Activated CD4-positive, alpha-beta T cell treated with anti-CD3 and anti-CD28 coated beads, Interleukin-2, amount 50 U/mL, for 24 hours (primary cell): ENCODE data around the gene CSRNP2.

ENCODE experiments used
- DNase-seq, 2 donors: peaks; one replicate each; pipeline ENCODE4 v3.0.0-alpha.2; 2020; ENCODE audit warnings: low read depth in 1 of 2, low spot score in 1 of 2

The CSRNP2 gene, protein sequence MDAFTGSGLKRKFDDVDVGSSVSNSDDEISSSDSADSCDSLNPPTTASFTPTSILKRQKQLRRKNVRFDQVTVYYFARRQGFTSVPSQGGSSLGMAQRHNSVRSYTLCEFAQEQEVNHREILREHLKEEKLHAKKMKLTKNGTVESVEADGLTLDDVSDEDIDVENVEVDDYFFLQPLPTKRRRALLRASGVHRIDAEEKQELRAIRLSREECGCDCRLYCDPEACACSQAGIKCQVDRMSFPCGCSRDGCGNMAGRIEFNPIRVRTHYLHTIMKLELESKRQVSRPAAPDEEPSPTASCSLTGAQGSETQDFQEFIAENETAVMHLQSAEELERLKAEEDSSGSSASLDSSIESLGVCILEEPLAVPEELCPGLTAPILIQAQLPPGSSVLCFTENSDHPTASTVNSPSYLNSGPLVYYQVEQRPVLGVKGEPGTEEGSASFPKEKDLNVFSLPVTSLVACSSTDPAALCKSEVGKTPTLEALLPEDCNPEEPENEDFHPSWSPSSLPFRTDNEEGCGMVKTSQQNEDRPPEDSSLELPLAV

DNA sequence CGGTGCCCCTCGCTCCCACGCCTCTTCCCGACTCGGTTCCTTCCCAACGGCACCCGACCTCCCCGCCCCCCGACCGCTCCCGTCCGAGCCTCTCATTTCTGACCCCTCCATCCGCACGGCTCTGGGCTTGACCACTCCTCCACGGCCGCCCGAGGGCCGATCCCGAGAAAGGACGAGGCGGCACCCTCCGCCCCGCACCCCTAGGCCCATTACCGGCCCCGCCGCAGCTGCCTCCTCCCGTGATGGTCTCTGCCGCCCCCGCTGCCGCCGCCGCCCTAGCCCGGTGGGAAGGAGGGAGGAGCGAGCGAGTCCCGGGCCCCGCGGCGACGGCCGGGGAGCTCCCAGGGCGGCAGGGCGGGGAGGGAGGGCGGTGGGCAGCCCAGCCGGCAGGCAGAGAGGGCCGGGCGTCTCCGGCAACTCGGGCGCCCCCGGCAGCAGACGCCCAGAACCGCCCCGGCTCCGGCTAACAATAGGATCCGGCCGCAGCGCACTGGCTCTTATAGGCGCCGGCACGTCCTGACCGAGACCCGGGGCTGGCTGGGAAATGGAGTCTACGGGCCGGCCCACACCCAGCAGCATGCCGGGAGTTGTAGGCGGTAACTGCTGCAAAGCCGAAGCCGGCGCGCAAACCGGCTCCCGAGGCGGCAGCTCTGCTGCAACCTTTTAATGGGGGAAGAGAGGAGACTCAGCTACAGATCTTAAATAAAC, at the start of gene CSRNP2:
Gene CSRNP2, minus strand, starts transcription at position 471 of the 708 bp plus-strand sequence. CDS start 7,035 bp downstream, outside the sequence.
- peak; percentile 90 to 93 for DNase-seq

DNA sequence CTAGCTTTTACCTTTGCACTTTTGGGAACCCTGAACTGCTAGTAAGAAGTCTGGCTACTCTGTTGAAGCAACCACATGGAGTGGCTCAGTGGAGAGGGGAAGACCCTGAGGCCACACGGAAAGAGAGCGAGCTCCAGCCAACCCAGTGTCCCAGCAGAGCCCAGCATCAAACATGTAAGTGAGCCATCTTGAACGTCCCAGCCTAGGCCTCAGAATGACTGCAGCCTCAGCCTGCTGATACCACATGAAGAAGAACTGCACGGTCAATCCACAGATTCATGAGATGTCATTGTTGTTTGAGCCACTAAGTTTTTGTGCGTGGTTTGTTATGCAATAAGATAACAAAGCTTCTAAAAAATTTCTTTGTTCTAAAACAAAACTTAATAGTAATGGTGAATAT, 49.3 kb upstream of the CSRNP2 start:
- DNase-seq: no peak

- no peak for DNase-seq
These were observed 48.5 kb upstream of the CSRNP2 start for GRCh38 chr12:51131745-51132521.

- DNase-seq: no peak
These were observed 45.5 kb upstream of the CSRNP2 start for GRCh38 chr12:51128919-51129318.

DNA sequence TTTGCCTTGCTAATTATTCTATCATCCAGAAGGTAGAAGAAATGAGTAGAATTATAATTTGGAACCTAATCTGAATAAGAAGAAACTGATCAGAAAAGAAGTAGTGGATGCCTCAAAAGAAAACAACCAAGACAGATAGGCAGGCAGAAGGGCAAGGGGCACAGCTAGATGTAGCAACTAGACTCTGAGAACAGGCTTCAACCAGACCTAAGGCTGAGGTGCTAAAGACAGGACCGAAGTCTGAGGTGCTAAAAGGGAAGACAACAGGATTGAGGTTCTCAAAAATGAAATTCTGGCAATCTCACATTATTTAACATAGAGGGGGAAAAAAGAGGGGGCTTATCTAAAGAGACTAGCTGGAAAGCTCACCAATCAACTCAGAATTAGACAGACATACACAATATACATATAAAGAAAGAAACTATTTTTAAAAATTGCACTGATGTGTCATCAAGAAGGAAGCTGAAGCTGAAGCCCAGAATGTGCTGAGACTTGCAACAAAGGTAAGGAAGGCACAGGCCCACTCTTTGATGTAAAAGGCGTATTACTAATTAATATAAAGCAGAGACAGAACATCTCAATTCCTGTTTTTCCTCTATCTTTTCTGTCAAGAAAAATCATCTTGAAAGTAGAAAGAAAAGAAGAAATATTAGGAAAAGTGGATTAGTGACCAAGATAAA, 43.8 kb upstream of the CSRNP2 start:
- DNase-seq: no peak

GRCh38 chr12:51126297-51126696, 42.9 kb upstream of the CSRNP2 start:
- DNase-seq: no peak

GRCh38 chr12:51124504-51124903, 41.1 kb upstream of the CSRNP2 start:
- no peak for DNase-seq

DNA sequence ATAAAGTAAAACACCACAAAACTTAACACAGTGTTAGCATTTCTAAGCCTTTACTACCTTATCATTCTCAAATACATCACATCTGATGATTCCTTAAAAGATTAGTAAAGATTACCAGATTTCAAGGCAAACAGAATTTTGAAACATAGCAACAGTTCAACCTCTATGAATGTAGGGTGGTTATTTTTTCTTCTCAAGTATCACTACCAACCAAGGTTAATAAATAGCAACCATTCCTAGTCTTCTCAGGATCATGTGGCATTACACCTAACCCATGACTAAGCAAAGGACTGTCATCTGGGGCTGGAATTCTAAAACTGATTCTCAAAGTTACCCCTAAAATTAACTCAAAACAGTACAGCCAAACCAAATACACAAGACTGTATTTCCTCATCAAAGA, 39.4 kb upstream of the CSRNP2 start:
- no peak for DNase-seq

DNA sequence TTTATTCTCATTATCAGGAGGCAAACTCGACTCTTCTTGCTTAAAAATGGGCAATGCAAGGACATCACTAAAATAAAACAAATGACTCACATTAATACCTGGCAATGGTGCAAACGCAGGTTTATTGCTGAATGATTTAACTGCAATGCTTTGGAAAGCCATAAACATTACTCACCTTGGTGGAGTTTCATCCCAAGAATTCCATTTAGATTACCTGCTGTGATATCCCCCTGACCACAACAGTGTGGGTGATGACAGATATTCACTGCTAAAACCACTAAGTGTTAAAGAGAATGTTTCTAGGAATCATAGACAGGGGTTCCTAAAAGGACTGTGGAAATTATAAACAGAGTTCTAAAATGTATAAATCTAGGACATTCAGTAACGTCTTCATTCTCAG, 35.3 kb upstream of the CSRNP2 start:
- DNase-seq: no peak

DNA sequence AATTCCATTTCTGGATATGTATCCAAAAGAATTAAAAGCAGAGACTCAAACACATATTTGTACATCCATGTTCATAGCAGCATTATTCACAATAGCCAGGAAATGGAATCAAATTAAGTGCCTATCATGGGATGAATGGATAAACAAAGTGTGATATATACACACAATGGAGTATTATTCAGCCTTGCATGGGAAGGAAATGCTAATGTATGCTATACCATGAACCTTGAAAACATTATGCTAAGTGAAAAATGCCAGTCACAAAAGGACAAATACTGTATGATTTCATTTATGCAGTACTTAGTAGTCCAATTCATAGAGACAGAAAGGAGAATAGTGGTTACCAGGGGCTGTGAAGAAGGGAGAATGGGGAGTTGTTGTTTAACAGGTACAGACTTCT, 32.1 kb upstream of the CSRNP2 start:
- DNase-seq: no peak

- no peak for DNase-seq
These were observed 24.7 kb upstream of the CSRNP2 start for GRCh38 chr12:51108136-51108535.

- no peak for DNase-seq
These were observed 20.6 kb upstream of the CSRNP2 start for GRCh38 chr12:51103977-51104376.

DNA sequence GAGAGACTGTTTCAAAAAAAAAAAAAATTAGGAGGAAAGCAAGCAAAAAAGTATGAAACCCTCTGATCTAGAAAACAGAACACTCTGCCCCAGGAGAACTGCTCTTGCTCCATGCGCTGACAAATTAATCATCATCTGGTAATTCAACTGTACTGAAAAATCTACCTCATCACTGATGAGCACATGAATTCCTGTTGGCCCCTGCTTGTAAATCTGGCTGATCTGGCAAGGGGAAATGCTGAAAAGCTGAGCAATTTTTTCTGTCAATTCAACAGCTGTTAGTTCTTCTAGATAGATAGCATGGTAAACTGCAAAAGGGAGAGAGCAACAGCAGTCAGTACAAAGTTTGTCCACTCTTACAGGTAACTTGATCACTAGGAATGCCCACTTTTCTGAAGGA, 15.2 kb upstream of the CSRNP2 start:
- no peak for DNase-seq

DNA sequence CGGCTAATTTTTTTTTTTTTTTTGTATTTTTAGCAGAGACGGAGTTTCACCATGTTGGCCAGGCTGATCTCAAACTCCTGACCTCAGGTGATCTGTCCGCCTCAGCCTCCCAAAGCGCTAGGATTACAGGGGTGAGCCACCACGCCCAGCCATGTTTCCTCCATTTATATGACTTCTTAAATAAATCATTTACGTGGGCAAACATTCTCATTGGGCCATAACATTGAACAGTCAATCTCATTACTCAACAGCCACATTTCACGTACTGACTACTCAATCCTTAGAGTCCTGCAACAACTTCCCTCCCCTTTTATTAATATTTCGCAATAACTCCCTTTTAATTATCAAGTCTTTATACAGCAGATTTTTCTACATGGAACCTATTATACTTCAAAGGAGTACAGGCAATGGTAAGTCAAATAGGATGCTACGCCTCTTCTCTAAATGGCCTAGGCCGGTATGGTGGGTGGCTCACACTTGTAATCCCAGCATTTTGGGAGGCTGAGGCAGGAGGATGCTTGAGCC, 7.4 kb upstream of the CSRNP2 start:
- no peak for DNase-seq

- DNase-seq: no peak
These were observed 4.4 kb upstream of the CSRNP2 start for GRCh38 chr12:51087818-51088217.

- DNase-seq: no peak
These were observed 3.5 kb upstream of the CSRNP2 start for GRCh38 chr12:51086933-51087332.

- no peak for DNase-seq
These were observed 2.4 kb upstream of the CSRNP2 start for GRCh38 chr12:51085757-51086156.

DNA sequence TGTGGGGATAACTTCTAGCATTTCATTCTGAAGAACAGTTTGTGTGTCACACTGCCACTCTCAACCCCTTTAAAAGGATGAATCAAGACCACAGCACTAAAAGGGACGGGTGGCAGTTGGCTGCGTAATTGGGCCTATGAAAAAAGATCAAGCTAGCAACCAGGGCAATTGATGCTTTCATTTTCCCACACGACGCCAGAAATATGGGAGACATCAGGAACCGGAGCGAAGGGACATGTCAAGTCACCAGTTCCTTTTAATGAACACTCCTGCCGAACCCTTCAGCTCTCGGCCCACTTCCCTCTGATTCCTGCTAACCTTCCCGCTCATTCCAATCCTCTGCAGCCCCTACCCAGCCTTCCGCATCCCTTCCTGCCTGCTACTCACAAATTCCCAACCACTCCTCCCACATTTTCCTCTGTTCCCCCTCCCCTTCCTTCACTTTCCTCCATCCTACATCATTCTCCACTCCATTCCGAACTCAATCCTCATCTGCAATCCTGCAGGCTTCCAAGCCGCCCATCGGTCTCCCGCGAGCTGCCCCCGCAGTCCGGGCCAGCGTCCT, 753 bp downstream of the CSRNP2 start:
- DNase-seq: peak in 1 of 2 donors; percentile 2

- DNase-seq: no peak
These were observed 2.0 kb downstream of the CSRNP2 start for GRCh38 chr12:51081421-51081820.

DNA sequence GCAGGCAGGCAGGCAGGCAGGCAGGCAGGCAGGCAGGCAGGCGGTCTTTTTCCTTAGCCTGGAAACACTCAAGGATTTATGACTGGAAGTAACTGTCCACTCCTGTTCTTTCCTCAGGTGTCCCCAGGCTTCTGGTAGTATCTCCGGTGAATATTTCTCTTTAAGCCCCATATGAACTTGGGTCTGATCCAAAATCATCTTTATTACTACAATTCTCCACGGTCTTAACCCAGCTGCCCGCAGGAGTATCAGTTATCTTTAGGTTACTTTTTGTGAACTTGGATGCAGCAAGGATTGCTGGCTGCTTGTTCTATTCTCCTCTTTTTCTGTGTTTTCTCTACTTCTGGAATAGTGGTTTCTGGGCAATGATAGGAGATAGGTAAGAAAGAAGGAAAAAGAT, 3.3 kb downstream of the CSRNP2 start:
- no peak for DNase-seq
